ENCODE measurements around the gene FAM118A.

The FAM118A gene

GRCh38 chr22:45280587-45280980, 29.1 kb upstream of the FAM118A start:
- H3K4me1 ChIP-seq (ENCODE audit: insufficient read depth, low read length): no peaks in the 10 kb centered on the region
- ATAC-seq (ENCODE audit: insufficient read depth, low read depth) (no peak), DNase-seq (no peak)
- H3K27me3 ChIP-seq (ENCODE audit: insufficient read depth, low read length, poor library complexity): no peaks in the 10 kb centered on the region
- H3K4me2 ChIP-seq (ENCODE audit: insufficient read depth, low read length): no peak overlapping the region
- H3K9ac ChIP-seq (ENCODE audit: low read depth, low read length): no peak overlapping the region
- TF ChIP-seq CTCF (IDR thresholded peaks at IDR 0.05; ENCODE audit: borderline replicate concordance, extremely low read depth, low read length, poor library complexity, severe bottlenecking) (no peak), EZH2 (IDR thresholded peaks at IDR 0.05; ENCODE audit: borderline replicate concordance, low read depth, low read length, severe bottlenecking) (no peak)
- H3K36me3 ChIP-seq (ENCODE audit: insufficient read depth, low read length): no peaks in the 10 kb centered on the region
- no peaks in the 10 kb centered on the region for H3K79me2 ChIP-seq (ENCODE audit: insufficient read depth, low read length)
- no peak overlapping the region for H3K27ac ChIP-seq (ENCODE audit: low read length)
- no peak overlapping the region for H2AFZ ChIP-seq (ENCODE audit: low read depth, low read length)
- H3K4me3 ChIP-seq (ENCODE audit: low read depth in 1 of 2, low read length in 2 of 2): no peak overlapping the region
- no peaks in the 10 kb centered on the region for H3K9me3 ChIP-seq (ENCODE audit: insufficient read depth, low read length, severe bottlenecking)
- H4K20me1 ChIP-seq (ENCODE audit: insufficient read depth, low read length): no peaks in the 10 kb centered on the region

DNA sequence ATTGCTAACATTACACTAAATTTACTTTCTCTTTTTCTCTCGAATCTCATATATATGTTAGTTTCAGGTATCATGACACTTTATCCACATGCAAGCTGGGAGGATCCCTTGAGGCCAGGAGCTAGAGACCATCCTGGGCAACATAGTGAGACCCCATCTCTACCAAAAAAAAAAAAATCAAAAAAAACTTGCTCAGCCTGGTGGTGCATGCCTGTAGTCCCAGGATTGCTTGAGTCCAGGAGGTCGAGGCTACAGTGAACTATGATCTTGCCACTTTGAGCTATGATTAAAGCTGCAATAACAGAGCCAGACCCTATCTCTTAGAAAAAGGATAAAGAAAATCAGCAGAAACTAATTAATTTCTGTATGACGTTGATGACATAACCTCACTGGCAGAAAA, 28.7 kb upstream of the FAM118A start:
- no peaks in the 10 kb centered on the region for H3K4me1 ChIP-seq (ENCODE audit: insufficient read depth, low read length)
- H3K9me3 ChIP-seq (ENCODE audit: insufficient read depth, low read length, severe bottlenecking): no peaks in the 10 kb centered on the region
- no peak for DNase-seq
- no peak overlapping the region for H3K9ac ChIP-seq (ENCODE audit: low read depth, low read length)
- no peak overlapping the region for H3K4me3 ChIP-seq (ENCODE audit: low read depth in 1 of 2, low read length in 2 of 2)
- no peak for TF ChIP-seq EZH2 (IDR thresholded peaks at IDR 0.05; ENCODE audit: borderline replicate concordance, low read depth, low read length, severe bottlenecking)
- no peak for TF ChIP-seq CTCF (IDR thresholded peaks at IDR 0.05; ENCODE audit: borderline replicate concordance, extremely low read depth, low read length, poor library complexity, severe bottlenecking)
- no peaks in the 10 kb centered on the region for H3K79me2 ChIP-seq (ENCODE audit: insufficient read depth, low read length)
- no peak overlapping the region for H3K27ac ChIP-seq (ENCODE audit: low read length)
- no peaks in the 10 kb centered on the region for H3K36me3 ChIP-seq (ENCODE audit: insufficient read depth, low read length)
- no peaks in the 10 kb centered on the region for H4K20me1 ChIP-seq (ENCODE audit: insufficient read depth, low read length)
- H3K27me3 ChIP-seq (ENCODE audit: insufficient read depth, low read length, poor library complexity): no peaks in the 10 kb centered on the region
- H3K4me2 ChIP-seq (ENCODE audit: insufficient read depth, low read length): no peak overlapping the region
- ATAC-seq (ENCODE audit: insufficient read depth, low read depth): no peak
- no peak overlapping the region for H2AFZ ChIP-seq (ENCODE audit: low read depth, low read length)

GRCh38 chr22:45284705-45285262, 24.9 kb upstream of the FAM118A start, which contains the start of gene UPK3A:
Gene UPK3A, plus strand, starts transcription at chr22:45284949. Its CDS starts 65 bp downstream, at chr22:45285014.
- peaks cover 5% of the 10 kb centered on the region for H3K27me3 ChIP-seq (ENCODE audit: insufficient read depth, low read length, poor library complexity)
- H3K9me3 ChIP-seq (ENCODE audit: insufficient read depth, low read length, severe bottlenecking): no peaks in the 10 kb centered on the region
- no peaks in the 10 kb centered on the region for H3K36me3 ChIP-seq (ENCODE audit: insufficient read depth, low read length)
- no peak within 1 kb of the TSS for H3K9ac ChIP-seq (ENCODE audit: low read depth, low read length)
- no peak within 1 kb of the TSS for H2AFZ ChIP-seq (ENCODE audit: low read depth, low read length)
- no peak for TF ChIP-seq EZH2 (IDR thresholded peaks at IDR 0.05; ENCODE audit: borderline replicate concordance, low read depth, low read length, severe bottlenecking)
- no peak for TF ChIP-seq CTCF (IDR thresholded peaks at IDR 0.05; ENCODE audit: borderline replicate concordance, extremely low read depth, low read length, poor library complexity, severe bottlenecking)
- ATAC-seq (ENCODE audit: insufficient read depth, low read depth): no peak
- no peak within 1 kb of the TSS for H3K27ac ChIP-seq (ENCODE audit: low read length)
- no peak within 1 kb of the TSS for H3K4me3 ChIP-seq (ENCODE audit: low read depth in 1 of 2, low read length in 2 of 2)
- DNase-seq: no peak
- H3K4me2 ChIP-seq (ENCODE audit: insufficient read depth, low read length): no peak within 1 kb of the TSS
- no peaks in the 10 kb centered on the region for H3K4me1 ChIP-seq (ENCODE audit: insufficient read depth, low read length)
- no peaks in the 10 kb centered on the region for H3K79me2 ChIP-seq (ENCODE audit: insufficient read depth, low read length)
- no peaks in the 10 kb centered on the region for H4K20me1 ChIP-seq (ENCODE audit: insufficient read depth, low read length)

Measured in DND-41 (cell line).